Epithelial cell of esophagus (primary cell): ENCODE data around the gene LTK.

Experiments used
- DNase-seq: peaks from one replicate; pipeline ENCODE4 v3.0.0; 2010; ENCODE audit warnings: low read depth
- H3K4me3 ChIP-seq: 2 replicates; pipeline ENCODE4 v1.5.1; 2011; ENCODE audit warnings: mild to moderate bottlenecking, low read length, control low read depth
- CTCF ChIP-seq: IDR thresholded peaks from 2 replicates; pipeline ENCODE4 v1.5.1; 2011; ENCODE audit warnings: low read depth, mild to moderate bottlenecking, low read length, control low read depth, inconsistent platforms; ENCODE audit not compliant: insufficient read depth; ENCODE audit errors: missing control alignments

Gene LTK

GRCh38 chr15:41513506-41514227, at the start of gene LTK:
Gene LTK (minus strand): TSS chr15:41513827. CDS start chr15:41513709, 118 bp downstream.
- H3K4me3 ChIP-seq = no peak within 1 kb of the TSS
- no peak for DNase-seq
- TF ChIP-seq CTCF = no peak

- H3K4me3 ChIP-seq = no peak overlapping the region
- TF ChIP-seq CTCF = no peak
- DNase-seq = no peak
Observed at GRCh38 chr15:41562784-41563198, 49.2 kb upstream of the LTK start.

GRCh38 chr15:41562244-41562643, 48.6 kb upstream of the LTK start:
- no peak for DNase-seq
- TF ChIP-seq CTCF = no peak
- no peak overlapping the region for H3K4me3 ChIP-seq

- TF ChIP-seq CTCF = no peak
- no peak for DNase-seq
Observed at GRCh38 chr15:41561777-41562145, 48.1 kb upstream of the LTK start.

GRCh38 chr15:41561104-41561776, 47.6 kb upstream of the LTK start:
- TF ChIP-seq CTCF = no peak
- no peak for DNase-seq
- H3K4me3 ChIP-seq = no peak overlapping the region

More at GRCh38 chr15:41561777-41562145, 48.1 kb upstream of the LTK start:
- no peak overlapping the region for H3K4me3 ChIP-seq

GRCh38 chr15:41560572-41560874, 46.9 kb upstream of the LTK start:
- no peak overlapping the region for H3K4me3 ChIP-seq
- TF ChIP-seq CTCF = no peak
- no peak for DNase-seq

GRCh38 chr15:41559239-41559782, 45.7 kb upstream of the LTK start:
- H3K4me3 ChIP-seq = peak overlapping the region; percentile 60
- no peak for DNase-seq
- TF ChIP-seq CTCF = no peak
